Measurements from ENCODE around the gene C7orf57. TPM values are rescaled to one million over a fixed set of nuclear protein-coding genes. Genes with fewer than 3 reads are reported as not detected.

Gene C7orf57
- total and polyA plus RNA-seq, 7 donors: not detected

- H3K9me3 ChIP-seq: no peaks in the 10 kb centered on the region
- DNase-seq: no peak
- H3K36me3 ChIP-seq: no peaks in the 10 kb centered on the region
- whole genome bisulfite sequencing, 2 donors: 65 to 76% methylated on average over 3 of the region's 3 CpGs
- no peak overlapping the region for H3K27ac ChIP-seq
- TF ChIP-seq POLR2A (IDR thresholded peaks at IDR 0.05): no peak
- no peak for TF ChIP-seq CTCF (IDR thresholded peaks at IDR 0.05)
- no peak for TF ChIP-seq EP300 (IDR thresholded peaks at IDR 0.05)
- H3K4me1 ChIP-seq: no peaks in the 10 kb centered on the region
- intact Hi-C loops (cut with DNase I): no loop called here
- H3K4me3 ChIP-seq: no peak overlapping the region
- no peaks in the 10 kb centered on the region for H3K27me3 ChIP-seq
Measured at GRCh38 chr7:48042636-48043035, 7.3 kb downstream of the C7orf57 start.

GRCh38 chr7:48045195-48045765, 9.9 kb downstream of the C7orf57 start:
- H3K27me3 ChIP-seq: no peaks in the 10 kb centered on the region
- H3K4me3 ChIP-seq: no peak overlapping the region
- H3K27ac ChIP-seq: no peak overlapping the region
- H3K4me1 ChIP-seq: no peaks in the 10 kb centered on the region
- no peak for TF ChIP-seq CTCF (IDR thresholded peaks at IDR 0.05)
- no peak for TF ChIP-seq POLR2A (IDR thresholded peaks at IDR 0.05)
- TF ChIP-seq POLR2AphosphoS5 (IDR thresholded peaks at IDR 0.05): no peak
- TF ChIP-seq EP300 (IDR thresholded peaks at IDR 0.05): no peak
- H3K36me3 ChIP-seq: no peaks in the 10 kb centered on the region
- intact Hi-C loops (cut with DNase I): no loop called here
- no peaks in the 10 kb centered on the region for H3K9me3 ChIP-seq
- WGBS, 2 donors: 79% methylated on average over 9 of the region's 9 CpGs
- no peak for DNase-seq

- intact Hi-C loops (cut with DNase I): no loop called here
- Histone ChIP-seq H3K9me3 (no peaks in the 10 kb centered on the region), H3K36me3 (no peaks in the 10 kb centered on the region), H3K27ac (no peak overlapping the region), H3K4me3 (no peak overlapping the region), H3K27me3 (no peaks in the 10 kb centered on the region), H3K4me1 (no peaks in the 10 kb centered on the region)
- TF ChIP-seq POLR2AphosphoS5 (IDR thresholded peaks at IDR 0.05) (no peak), EP300 (IDR thresholded peaks at IDR 0.05) (no peak), CTCF (IDR thresholded peaks at IDR 0.05) (no peak), POLR2A (IDR thresholded peaks at IDR 0.05) (no peak)
- 67 to 79% methylated on average over 14 of the region's 14 CpGs for WGBS, 2 donors
- no peak for DNase-seq
Measured at GRCh38 chr7:48046458-48046857, 11.1 kb downstream of the C7orf57 start.

- TF ChIP-seq POLR2AphosphoS5 (IDR thresholded peaks at IDR 0.05): no peak
- TF ChIP-seq CTCF (IDR thresholded peaks at IDR 0.05): no peak
- TF ChIP-seq POLR2A (IDR thresholded peaks at IDR 0.05): no peak
- no peak for TF ChIP-seq EP300 (IDR thresholded peaks at IDR 0.05)
- H3K4me3 ChIP-seq: no peak overlapping the region
- H3K4me1 ChIP-seq: no peaks in the 10 kb centered on the region
- H3K9me3 ChIP-seq: no peaks in the 10 kb centered on the region
- intact Hi-C loops (cut with DNase I): no loop called here
- no peaks in the 10 kb centered on the region for H3K36me3 ChIP-seq
- H3K27me3 ChIP-seq: no peaks in the 10 kb centered on the region
- H3K27ac ChIP-seq: no peak overlapping the region
- 94% methylated on average over 8 of the region's 8 CpGs for WGBS, 2 donors
- no peak for DNase-seq
Measured at GRCh38 chr7:48048113-48048512, 12.8 kb downstream of the C7orf57 start.

- intact Hi-C loops (cut with DNase I): no loop called here
- 84 to 85% methylated on average over 8 of the region's 8 CpGs for WGBS, 2 donors
- no peaks in the 10 kb centered on the region for H3K27me3 ChIP-seq
- H3K4me3 ChIP-seq: no peak overlapping the region
- H3K4me1 ChIP-seq: no peaks in the 10 kb centered on the region
- no peaks in the 10 kb centered on the region for H3K9me3 ChIP-seq
- DNase-seq: no peak
- H3K36me3 ChIP-seq: no peaks in the 10 kb centered on the region
- TF ChIP-seq CTCF (IDR thresholded peaks at IDR 0.05) (no peak), POLR2A (IDR thresholded peaks at IDR 0.05) (no peak), EP300 (IDR thresholded peaks at IDR 0.05) (no peak), POLR2AphosphoS5 (IDR thresholded peaks at IDR 0.05) (no peak)
- no peak overlapping the region for H3K27ac ChIP-seq
Measured at GRCh38 chr7:48049850-48050249, 14.5 kb downstream of the C7orf57 start.

Measured in sigmoid colon (tissue), 7 donors.